Measurements from ENCODE around the gene TBC1D8. TPM values are rescaled to one million over a fixed set of nuclear protein-coding genes. Genes with fewer than 3 reads are reported as not detected.

TBC1D8 gene
- total and polyA plus RNA-seq, 2 of the 13 experiments (the other 11 are each of a cell fraction or from before 2014, with no cell fraction given) = 45.1 to 95.4 TPM

DNA sequence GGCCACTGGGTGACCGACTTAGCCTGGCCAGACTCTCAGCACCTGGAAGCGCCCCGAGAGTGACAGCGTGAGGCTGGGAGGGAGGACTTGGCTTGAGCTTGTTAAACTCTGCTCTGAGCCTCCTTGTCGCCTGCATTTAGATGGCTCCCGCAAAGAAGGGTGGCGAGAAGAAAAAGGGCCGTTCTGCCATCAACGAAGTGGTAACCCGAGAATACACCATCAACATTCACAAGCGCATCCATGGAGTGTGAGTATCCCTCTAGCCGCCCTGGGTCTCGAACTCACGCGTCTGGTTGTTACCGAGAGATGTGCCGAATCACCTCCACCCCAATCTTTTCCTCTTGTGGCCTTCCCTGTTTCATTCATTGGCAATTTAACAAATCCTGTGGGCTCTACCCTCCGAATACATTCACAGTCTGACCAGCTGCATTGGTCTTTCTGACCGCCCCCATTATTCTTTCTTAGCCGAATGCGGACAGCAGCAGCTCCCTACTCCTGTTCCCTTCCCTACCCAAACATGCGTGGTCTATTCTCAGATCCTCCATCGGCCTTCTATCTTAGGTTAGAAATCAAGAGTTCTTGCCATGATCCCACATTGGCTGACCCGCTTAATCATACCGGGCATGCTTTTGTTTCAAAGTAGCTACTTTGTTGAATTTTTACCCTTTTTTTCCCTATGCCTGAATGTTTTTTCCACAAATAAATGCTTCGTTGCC lies 148.5 kb downstream of the TBC1D8 start (continued):
- TF ChIP-seq, protein P1, sequence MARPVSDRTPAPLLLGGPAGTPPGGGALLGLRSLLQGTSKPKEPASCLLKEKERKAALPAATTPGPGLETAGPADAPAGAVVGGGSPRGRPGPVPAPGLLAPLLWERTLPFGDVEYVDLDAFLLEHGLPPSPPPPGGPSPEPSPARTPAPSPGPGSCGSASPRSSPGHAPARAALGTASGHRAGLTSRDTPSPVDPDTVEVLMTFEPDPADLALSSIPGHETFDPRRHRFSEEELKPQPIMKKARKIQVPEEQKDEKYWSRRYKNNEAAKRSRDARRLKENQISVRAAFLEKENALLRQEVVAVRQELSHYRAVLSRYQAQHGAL (CRISPR knock-in tag; IDR thresholded peaks at IDR 0.05; ENCODE audit: not compliant biosample characterization) = peak; percentile 7
- TF ChIP-seq IRX3 (CRISPR knock-in tag; IDR thresholded peaks at IDR 0.05; ENCODE audit: borderline replicate concordance, low read depth) = no peak; the same call in 1 of the 2 replicates
- TF ChIP-seq, protein P2, sequence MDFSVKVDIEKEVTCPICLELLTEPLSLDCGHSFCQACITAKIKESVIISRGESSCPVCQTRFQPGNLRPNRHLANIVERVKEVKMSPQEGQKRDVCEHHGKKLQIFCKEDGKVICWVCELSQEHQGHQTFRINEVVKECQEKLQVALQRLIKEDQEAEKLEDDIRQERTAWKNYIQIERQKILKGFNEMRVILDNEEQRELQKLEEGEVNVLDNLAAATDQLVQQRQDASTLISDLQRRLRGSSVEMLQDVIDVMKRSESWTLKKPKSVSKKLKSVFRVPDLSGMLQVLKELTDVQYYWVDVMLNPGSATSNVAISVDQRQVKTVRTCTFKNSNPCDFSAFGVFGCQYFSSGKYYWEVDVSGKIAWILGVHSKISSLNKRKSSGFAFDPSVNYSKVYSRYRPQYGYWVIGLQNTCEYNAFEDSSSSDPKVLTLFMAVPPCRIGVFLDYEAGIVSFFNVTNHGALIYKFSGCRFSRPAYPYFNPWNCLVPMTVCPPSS (IDR thresholded peaks at IDR 0.05) = no peak
- no peak for TF ChIP-seq ZNF83 (CRISPR knock-in tag; IDR thresholded peaks at IDR 0.05; ENCODE audit: borderline replicate concordance)
- no peak for TF ChIP-seq DPF2 (CRISPR knock-in tag; IDR thresholded peaks at IDR 0.05; ENCODE audit: borderline replicate concordance, low read depth)
- TF ChIP-seq ZNF441 (CRISPR knock-in tag; IDR thresholded peaks at IDR 0.05; ENCODE audit: borderline replicate concordance) = no peak
- no peak for TF ChIP-seq KLF16 (CRISPR knock-in tag; IDR thresholded peaks at IDR 0.05)
- TF ChIP-seq, protein P3, sequence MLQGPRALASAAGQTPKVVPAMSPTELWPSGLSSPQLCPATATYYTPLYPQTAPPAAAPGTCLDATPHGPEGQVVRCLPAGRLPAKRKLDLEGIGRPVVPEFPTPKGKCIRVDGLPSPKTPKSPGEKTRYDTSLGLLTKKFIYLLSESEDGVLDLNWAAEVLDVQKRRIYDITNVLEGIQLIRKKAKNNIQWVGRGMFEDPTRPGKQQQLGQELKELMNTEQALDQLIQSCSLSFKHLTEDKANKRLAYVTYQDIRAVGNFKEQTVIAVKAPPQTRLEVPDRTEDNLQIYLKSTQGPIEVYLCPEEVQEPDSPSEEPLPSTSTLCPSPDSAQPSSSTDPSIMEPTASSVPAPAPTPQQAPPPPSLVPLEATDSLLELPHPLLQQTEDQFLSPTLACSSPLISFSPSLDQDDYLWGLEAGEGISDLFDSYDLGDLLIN (CRISPR knock-in tag; IDR thresholded peaks at IDR 0.05; ENCODE audit: borderline replicate concordance) = no peak
- no peak for TF ChIP-seq ZNF850 (CRISPR knock-in tag; conservative IDR thresholded peaks at IDR 0.05)
- TF ChIP-seq, protein P4, sequence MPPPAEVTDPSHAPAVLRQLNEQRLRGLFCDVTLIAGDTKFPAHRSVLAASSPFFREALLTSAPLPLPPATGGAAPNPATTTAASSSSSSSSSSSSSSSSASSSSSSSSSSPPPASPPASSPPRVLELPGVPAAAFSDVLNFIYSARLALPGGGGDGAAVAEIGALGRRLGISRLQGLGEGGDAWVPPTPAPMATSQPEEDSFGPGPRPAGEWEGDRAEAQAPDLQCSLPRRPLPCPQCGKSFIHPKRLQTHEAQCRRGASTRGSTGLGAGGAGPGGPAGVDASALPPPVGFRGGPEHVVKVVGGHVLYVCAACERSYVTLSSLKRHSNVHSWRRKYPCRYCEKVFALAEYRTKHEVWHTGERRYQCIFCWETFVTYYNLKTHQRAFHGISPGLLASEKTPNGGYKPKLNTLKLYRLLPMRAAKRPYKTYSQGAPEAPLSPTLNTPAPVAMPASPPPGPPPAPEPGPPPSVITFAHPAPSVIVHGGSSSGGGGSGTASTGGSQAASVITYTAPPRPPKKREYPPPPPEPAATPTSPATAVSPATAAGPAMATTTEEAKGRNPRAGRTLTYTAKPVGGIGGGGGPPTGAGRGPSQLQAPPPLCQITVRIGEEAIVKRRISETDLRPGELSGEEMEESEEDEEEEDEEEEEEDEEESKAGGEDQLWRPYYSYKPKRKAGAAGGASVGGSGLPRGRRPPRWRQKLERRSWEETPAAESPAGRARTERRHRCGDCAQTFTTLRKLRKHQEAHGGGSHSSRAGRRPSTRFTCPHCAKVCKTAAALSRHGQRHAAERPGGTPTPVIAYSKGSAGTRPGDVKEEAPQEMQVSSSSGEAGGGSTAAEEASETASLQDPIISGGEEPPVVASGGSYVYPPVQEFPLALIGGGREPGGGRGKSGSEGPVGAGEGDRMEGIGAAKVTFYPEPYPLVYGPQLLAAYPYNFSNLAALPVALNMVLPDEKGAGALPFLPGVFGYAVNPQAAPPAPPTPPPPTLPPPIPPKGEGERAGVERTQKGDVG (CRISPR knock-in tag; IDR thresholded peaks at IDR 0.05; ENCODE audit: borderline replicate concordance) = no peak
- no peak for TF ChIP-seq GFI1 (CRISPR knock-in tag; IDR thresholded peaks at IDR 0.05; ENCODE audit: borderline replicate concordance)
- no peak for TF ChIP-seq ZNF430 (CRISPR knock-in tag; IDR thresholded peaks at IDR 0.05)
- TF ChIP-seq FOSL2 (CRISPR knock-in tag; IDR thresholded peaks at IDR 0.05) = no peak
- no peak for TF ChIP-seq TEAD3 (CRISPR knock-in tag; optimal IDR thresholded peaks at IDR 0.05; ENCODE audit: borderline replicate concordance)
- no peak for TF ChIP-seq JUN (CRISPR knock-in tag; IDR thresholded peaks at IDR 0.05)
- TF ChIP-seq PTBP1 (IDR thresholded peaks at IDR 0.05; ENCODE audit: low read depth, low read length, poor library complexity, severe bottlenecking) = no peak
- no peak for TF ChIP-seq SMARCE1 (IDR thresholded peaks at IDR 0.05; ENCODE audit: borderline replicate concordance)
- TF ChIP-seq TARDBP (CRISPR knock-in tag; IDR thresholded peaks at IDR 0.05) = no peak
- no peak for TF ChIP-seq PAX8 (CRISPR knock-in tag; IDR thresholded peaks at IDR 0.05; ENCODE audit: borderline replicate concordance)
- TF ChIP-seq, protein P5, sequence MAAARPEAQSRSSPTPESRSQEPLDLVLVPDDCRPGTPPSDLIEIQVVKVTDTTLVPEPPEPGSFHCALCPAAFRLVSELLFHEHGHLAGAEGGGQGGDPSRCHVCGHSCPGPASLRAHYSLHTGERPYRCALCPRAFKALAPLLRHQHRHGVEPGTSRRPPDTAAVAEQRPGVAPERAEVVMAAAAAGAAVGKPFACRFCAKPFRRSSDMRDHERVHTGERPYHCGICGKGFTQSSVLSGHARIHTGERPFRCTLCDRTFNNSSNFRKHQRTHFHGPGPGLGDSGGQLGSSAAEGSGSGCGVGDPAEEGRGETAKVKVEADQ (CRISPR knock-in tag; IDR thresholded peaks at IDR 0.05; ENCODE audit: borderline replicate concordance) = no peak
- no peak for TF ChIP-seq ZSCAN31 (CRISPR knock-in tag; IDR thresholded peaks at IDR 0.05; ENCODE audit: low read depth)
- no peak for TF ChIP-seq SKI (IDR thresholded peaks at IDR 0.05; ENCODE audit: partially characterized antibody)

All from HepG2 (cell line).